HG02759 (cell line): ENCODE data around the gene RXFP4.
"Not testable (repeated sequence)": the region's sequence is repeated elsewhere in the genome, so short reads cannot be mapped to it uniquely, and the experiment has no call there.

Experiments
- ATAC-seq: cut with Tn5 transposase; IDR thresholded peaks from one replicate; pipeline ENCODE4 v1.9.1; 2021; ENCODE audit warnings: mild to moderate bottlenecking, moderate library complexity; ENCODE audit not compliant: unreplicated experiment

The RXFP4 gene

GRCh38 chr1:155976913-155977689, 35.7 kb downstream of the RXFP4 start:
- ATAC-seq, result no peak

- no peak for ATAC-seq
These were observed 36.4 kb downstream of the RXFP4 start for GRCh38 chr1:155977690-155978324.

- ATAC-seq, result peak; percentile 64
These were observed 37.0 kb downstream of the RXFP4 start, which contains the start of gene ARHGEF2 for GRCh38 chr1:155978325-155978972. TSS of gene ARHGEF2 (minus strand) at chr1:155978547. CDS start at chr1:155978427, 120 bp downstream.

GRCh38 chr1:155978973-155979429, 37.6 kb downstream of the RXFP4 start:
- no peak for ATAC-seq

- ATAC-seq, result no peak
These were observed 38.3 kb downstream of the RXFP4 start for GRCh38 chr1:155979597-155980343.

GRCh38 chr1:155981266-155982088, 40.0 kb downstream of the RXFP4 start:
- ATAC-seq, result no peak

GRCh38 chr1:155982106-155982505, 40.7 kb downstream of the RXFP4 start:
- no peak for ATAC-seq

GRCh38 chr1:155983191-155984024, 42.0 kb downstream of the RXFP4 start:
- ATAC-seq, result no peak

GRCh38 chr1:155984341-155984740, 42.9 kb downstream of the RXFP4 start:
- ATAC-seq, result no peak

- ATAC-seq, result not testable (repeated sequence)
These were observed 43.6 kb downstream of the RXFP4 start for GRCh38 chr1:155984903-155985645.

GRCh38 chr1:155989242-155990004, 48.0 kb downstream of the RXFP4 start:
- peak; percentile 59 for ATAC-seq

GRCh38 chr1:155990005-155990739, 48.7 kb downstream of the RXFP4 start:
- ATAC-seq, result peak; percentile 37
